NOMO-1 treated with DMSO at 0.1 percent for 48 hours (cell line): Measurements from ENCODE around the gene MAP3K8.
"Not testable (repeated sequence)": the region's sequence is repeated elsewhere in the genome, so short reads cannot be mapped to it uniquely, and the experiment has no call there.

Experiments
- DNase-seq: peaks from one replicate; lab custom pipeline; 2025; ENCODE audit not compliant: unreplicated experiment; lab: John Stamatoyannopoulos, UW

Gene MAP3K8

DNA sequence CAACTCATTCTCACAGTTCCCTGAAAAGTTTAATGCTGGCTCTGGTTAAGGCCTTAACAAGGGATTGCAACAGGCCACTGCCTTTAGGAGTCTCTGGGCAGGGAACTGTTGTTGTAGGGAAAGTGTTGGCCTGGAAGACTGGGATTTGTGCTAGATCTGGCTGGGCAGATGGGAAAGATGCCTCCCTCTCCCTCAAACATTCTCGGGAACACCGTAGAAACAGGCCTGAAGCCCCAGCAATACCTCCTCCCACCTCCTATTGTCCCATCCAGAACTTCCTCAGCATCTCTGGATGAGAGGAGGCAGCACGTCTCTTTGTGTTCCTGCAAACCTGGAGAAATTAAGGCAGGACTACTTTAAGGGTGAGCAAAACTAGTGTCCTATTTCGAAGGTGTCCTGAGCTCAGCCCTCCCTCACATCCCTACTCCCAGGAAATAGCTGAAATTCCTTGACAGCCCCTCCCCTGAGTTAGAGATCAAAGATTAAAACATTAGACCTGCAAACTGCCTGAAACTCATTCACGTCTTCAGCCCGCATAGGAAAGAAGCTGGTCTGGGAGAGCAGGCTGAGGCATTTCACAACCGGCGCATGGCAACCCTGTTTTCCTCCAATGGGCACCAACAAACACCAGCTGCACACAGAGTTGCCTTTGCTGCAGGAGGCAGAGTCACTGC is 10.9 kb upstream of the MAP3K8 start:
- DNase-seq = peak; percentile 79

DNA sequence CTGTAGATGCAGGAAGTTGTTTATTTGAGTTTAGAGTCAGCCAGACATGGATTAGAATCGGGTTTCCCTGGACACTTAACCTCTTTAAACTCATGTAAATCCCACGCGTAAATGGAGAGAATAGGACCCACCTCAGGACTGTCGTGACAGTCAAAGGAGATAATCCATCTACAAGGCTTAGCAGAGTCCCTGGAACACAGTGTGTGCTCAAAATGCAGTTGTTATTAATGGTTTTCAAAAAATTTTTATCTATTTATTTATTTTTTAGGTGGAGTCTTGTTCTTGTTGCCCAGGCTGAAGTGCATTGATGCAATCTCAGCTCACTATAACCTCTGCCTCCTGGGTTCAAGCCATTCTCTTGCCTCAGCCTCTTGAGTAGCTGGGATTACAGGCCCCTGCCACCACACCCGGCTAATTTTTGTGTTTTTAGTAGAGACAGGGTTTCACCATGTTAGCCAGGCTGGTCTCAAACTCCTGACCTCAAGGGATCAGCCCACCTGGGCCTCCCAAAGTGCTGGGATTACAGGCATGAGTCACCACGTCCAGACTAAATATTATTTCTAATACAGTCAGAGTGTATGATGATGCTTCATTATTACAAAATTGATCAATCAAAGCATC is 10.2 kb upstream of the MAP3K8 start:
- not testable (repeated sequence) for DNase-seq

DNA sequence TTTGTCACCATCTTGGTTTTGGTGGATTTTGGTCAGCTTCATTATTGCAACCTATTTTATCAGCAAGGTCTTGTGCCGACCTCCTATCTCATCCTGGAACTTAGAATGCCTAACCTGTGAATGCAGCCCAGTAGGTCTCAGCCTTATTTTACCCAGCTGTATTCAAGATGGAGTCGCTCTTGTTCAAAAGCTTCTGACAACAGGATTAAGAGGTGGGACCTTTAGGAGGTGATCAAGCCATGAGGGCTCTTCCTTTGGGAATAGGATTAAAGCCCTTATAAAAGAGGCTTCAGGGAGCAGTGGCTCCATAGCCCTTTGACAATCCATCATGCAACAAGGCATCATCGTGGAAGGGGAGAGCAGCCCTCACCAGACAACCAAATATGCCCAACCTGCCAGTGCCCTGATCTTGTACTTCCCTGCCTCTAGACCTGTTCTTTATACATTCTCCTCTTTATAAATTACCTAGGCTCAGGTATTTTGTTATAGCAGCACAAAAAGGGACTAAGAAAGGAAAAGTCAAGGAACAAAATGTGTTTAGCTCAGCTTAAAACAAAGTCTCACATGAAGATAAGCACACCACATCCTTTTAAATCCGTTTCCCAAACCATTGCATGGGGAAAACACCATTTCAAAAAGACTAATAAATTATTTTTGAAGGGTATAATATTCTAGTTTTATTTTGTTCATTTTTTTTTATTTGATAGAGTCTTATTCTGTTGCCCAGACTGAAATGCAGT is 8.5 kb upstream of the MAP3K8 start:
- no peak for DNase-seq

DNA sequence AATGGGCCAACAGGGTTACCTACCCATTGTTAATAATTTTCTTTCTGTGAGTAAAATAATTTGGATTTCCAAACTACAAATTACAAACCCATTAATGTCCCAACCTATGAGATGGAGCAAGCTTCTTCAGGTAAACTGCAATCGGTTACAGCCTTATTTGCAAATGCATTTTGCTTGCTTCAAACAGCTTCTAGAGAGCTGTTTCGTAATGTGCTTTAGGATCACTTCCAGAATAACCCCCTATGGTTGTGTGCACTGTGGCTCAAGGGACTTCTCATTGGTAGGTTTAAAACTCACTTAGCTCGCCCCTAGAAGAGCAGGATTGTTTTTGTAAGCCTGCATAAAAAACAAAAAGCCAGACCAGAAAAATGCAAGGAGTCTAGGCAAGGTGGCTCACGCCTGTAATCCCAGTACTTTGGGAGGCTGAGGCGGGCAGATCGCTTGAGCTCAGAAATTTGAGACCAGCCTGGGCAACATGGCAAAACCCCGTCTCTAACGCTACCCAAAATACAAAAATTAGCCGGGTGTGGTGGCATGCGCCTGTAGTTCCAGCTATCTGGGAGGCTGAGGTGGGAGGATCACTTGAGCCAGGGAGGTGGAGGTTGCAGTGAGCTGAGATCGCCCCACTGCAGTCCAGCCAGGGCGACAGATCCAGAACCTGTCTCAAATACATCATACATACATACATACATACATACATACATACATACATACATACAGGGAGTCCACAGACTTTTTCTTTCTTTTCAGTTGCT is 3.3 kb upstream of the MAP3K8 start:
- DNase-seq = peak; percentile 83

DNA sequence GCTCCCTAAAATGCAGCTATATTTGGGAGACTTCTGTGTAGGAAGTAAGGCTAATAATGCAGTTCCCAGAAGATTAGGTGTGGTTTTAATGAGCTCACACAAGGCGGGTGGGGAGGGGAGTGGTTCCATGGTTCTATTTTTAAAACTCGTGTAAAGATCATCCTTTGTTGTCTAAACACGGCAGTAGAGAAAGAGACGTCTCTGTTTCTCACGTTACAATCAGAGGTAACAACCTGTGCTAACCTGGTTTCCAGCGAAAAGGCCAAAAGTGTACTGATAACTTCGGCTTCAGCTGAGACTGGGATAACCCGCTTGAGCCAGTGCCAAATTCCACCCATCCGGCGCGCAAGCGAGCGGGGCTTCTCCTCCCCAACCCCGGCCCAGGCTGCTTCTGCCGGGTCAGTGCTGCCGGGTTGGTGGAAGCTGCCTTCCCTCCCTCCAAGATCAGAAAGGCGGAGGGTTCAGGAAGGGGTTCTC is 2.5 kb upstream of the MAP3K8 start:
- no peak for DNase-seq

DNA sequence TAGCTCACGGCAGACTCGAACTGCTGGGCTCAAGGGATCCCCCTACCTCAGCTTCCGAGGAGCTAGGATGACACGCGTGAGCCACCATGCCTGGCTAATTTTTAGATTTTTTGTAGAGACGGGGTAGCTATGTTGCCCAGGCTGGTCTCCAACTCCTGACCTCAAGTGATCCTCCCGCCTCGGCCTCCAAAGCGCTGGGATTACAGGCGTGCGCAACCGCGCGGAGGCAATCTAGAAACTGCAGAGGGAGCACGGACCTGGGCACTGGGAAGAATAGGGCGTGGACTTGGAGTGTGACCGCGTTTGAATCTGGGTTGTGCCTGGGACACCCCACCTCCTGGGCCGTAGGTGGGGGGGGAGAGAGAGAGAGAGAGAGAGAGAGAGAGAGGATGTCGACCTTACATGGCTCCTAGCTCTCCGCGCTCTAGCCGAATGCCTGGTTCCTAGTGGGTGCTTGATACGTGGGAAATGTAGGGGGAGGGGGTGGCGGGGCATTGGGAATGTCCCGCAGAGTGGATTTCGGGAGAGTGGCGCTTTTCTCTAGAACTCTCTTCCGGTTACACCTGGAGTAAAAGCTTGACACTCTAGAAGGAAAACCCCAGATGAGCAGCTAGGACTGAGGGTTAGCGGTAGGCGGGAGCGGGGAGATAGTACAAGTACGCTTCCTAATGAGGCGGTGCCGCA is 1.2 kb upstream of the MAP3K8 start:
- no peak for DNase-seq

DNA sequence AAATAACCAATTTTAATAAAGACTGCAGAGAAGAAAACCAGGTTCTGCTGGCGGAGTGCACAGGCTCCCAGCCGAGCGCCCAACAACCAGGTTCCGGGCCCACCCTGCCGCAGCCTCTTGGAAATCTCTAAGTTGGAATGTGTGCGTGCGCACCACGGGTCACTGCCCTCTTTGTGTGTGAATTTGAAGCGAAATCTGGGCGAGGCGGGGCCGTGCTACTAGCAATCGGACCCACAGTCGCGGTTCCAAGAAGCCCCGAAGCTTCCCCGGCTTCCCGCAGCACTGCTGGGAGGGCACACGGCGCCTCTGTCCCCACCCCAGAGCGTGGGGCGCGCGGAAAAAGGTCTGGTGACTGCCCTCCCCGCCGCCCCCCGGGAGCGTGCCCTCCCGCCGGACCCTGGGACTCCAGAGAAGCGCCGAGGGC is 666 bp upstream of the MAP3K8 start:
- peak; percentile 55 for DNase-seq

DNA sequence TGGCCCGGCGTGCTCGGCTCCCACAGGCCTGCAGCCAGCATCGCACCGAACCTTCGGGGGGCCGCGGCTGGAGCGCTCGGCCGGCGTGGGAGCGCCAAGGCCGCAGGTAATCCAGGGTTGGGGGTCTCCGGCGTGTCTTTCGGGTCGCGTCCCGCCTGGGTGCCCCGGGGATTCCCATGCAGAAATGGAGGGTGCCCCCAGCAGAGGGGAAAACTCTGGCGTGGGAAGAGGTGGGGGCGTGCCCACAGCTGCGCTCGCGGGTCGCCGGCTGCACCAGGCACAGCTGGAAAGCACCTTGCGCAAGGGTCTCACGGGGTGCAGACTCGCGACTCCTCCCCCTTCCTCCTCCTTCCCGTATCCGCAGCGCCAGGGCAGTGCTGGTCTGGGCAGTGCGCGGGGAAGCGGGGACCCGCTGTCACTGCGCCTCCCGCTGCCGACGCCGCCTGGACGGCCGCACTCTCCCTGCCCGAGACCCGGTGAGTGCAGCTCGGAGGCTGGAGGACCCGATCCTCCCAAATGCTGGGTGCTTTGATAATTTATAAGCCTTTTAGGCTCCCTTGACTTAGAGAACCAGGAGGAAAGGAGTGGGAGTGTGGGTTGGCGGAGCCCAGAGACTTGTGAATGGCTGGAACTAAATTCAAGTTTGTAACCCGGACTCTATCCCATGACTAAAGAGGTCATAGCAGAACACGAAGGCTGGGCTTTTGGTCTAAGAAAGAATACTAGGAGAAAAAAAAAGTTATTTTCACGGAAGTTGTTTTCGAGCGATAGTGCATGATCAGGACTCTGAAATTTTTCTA is 489 bp downstream of the MAP3K8 start:
- peak; percentile 87 for DNase-seq

DNA sequence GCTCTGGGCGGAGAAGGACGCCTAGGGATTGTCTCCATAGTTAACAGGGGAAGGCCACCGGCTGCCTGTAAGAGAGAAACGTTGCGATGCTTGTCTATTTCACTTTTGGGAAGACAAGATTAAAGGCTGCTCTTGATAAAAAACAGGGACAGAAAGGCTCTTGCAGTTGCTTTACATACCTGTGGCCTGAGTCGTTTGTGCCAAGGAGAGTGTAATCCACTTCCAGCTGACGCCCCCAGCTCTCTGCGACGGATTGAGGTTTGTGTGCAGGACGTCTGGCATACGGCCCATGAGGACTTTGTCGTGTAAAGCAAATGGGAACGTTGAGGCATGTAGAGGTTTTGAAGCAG is 1.1 kb downstream of the MAP3K8 start:
- no peak for DNase-seq

DNA sequence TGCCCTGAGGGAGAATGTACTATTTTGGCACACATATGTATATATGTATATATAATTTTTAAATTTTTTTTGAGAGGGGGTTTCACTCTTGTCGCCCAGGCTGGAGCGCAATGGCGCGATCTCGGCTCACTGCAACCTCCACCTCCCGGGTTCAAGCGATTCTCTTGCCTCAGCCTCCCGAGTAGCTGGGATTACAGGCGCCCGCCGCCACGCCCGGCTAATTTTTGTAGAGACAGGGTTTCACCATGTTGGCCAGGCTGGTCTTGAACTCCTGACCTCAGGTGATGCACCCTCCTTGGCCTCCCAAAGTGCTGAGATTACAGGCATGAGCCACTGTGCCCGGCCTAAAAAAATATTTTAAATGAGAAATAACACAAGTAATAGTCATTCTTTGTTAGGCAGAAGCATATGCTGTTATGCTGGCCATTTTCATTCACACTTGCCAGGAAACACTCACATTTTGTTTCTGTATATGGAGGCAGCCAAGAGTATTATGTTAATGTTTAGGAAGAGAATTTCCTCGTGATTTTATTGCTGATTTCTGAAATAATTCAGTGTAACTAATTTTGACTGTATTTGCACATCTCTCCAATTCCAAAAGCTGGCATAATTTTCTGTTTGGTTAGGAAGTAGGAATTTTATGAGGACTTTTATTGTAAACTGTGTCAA is 1.6 kb downstream of the MAP3K8 start:
- DNase-seq = not testable (repeated sequence)

DNA sequence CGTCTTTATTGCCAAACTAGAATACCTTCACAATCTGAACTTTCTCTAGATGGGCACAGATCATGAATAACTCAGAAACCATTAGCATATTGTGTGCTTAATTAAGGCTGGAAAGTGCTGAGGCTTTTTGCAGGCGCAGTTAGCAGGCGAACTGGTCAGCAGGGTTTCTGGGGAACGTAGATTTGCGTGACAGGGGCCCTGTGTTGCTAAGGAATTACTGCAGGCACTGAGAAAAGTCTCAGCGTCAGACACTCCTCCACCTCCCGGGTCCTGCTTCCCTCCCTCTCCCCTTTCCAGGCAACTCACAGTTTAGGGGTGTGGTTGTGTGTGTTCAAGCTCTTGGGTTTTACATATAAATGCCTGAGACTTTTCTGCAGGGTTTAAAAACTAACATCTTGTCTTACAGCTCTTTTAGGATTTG is 2.2 kb downstream of the MAP3K8 start:
- DNase-seq = peak; percentile 24

DNA sequence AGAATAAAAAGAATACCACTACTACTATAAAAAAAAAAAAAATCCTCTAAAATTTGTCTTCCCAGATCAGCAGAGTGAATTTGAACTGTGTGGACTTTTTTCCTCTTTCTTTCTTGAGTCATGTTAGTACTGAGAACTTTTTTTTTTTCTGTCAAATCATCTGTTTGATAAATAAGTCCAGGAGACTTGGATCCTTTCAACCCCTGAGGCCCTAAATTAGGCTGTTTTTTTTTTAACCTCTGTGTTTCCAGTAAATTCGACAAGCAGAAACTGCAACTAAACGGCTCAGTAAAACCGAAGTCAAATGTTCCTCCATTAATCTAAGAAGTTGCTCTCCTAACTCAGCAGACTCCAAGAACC is 2.7 kb downstream of the MAP3K8 start:
- DNase-seq = no peak

DNA sequence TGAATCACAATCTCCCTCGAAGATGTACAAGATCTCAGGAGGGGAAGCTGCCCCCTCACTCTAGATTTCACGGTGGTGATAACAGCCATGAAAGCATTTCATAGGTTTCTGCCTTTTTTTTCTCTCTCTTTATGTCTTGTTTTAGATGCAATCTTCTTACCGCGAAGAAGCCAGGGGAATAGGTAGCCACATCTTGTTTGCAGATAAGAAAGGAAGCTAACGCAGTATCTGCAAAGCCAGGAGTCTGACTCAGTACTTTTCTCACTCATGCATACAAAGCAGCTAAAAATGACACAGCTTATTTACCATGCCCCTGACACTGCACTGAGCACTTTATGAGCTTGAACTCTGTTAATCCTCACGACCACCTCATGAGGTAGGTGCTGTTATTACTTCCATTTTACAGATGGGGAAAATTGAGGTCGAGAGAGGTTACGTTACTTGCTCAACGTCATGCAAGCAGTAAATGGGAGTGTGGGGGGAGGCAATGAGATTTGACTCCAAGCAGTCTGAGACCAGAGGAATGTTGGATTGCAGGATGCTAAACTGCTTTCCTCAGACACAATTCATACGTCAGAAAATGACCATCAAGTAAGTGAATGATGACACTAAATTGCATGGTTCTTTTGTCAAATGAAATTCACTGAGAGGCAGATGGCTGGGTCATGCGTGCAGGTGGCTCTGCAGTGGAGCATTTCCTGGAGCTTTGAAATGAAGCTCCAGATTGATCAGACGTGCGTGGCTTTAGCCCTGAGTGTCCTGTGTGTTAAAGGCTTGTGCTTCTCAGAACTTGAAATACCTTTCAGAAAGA is 3.3 kb downstream of the MAP3K8 start:
- DNase-seq = peak; percentile 44

DNA sequence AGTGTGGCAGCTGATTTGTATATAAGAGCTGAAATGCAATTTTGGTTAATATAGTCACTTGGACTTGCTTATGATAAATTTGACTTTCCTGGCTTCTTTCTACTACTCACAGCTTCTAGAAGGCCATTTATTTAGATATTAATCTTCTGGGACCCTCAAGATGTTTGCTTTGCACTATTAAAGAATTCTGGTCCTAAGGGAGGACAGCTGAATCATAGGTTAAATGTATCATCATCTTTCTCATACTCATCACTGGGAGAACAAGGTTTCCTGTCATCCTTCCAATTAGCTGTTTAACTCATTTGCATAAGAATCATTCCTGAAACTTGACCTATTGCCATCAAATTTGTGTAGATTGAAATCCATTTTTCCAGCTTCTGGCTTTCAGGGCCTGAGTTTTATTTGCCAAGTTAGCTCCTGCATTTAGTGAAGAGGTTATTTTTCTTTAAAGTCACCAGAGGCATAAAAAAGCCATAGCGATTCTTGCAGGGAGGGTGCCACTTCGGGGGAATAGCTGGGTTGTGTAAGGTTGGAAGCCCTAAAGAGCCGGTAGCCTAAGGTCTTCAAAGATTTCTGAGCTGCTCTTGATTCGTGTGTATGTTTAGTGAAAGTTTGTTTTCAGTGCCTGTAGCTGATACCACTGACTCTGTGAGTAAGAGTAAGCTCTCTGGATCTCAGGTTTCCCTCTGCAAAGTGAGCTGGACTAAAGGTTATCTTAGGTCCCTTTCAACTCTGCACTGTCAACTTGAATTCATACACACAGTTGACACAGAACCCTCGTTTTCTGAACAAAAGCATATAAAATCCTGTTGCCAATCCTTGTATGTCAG is 4.3 kb downstream of the MAP3K8 start:
- no peak for DNase-seq

DNA sequence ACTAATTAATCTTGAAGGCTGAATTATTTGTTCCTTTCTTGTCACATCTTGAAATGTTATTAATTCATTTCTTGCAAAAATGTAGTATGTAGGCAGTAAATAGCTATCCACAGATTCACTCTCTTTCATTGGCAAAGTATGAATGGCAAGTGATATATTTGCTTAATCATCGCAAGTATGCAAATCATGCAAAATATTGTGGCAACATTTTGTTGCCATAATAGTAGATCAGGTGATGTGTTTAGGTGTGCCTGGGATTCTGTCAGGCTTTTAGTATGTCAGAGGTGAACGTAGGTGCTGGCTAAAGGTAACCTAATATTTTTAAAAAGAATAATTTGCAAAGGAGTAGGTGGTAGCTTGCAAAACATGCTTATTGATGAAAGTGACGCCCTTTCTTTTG is 5.9 kb downstream of the MAP3K8 start:
- DNase-seq = no peak

DNA sequence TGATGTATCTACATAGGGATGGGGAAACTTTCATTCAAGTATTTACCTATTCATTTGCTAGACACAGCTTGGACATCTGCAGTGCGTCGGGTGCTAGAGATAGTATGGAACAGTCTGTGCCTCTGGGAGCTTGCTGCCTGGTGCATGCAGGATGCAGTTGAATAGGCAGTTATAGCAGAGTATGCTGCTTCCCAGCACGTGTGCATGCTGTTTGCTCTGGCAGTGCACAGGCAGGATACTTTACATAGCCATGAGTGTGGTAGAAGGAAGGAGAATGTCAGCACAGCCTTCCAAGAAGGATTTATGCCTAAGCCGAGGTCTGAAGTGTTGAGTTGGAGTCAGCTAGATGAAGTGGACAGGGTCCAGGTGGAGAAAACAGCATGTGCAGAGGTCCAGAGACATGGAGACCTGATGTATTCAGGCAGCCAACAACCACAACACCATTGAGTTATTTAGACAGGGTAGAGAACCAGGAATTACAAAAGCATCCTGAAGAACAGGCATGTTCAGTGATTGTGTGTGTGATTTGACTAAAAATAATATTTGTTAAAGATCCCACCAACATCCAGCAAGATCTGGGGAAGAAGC is 8.1 kb downstream of the MAP3K8 start:
- DNase-seq = no peak

DNA sequence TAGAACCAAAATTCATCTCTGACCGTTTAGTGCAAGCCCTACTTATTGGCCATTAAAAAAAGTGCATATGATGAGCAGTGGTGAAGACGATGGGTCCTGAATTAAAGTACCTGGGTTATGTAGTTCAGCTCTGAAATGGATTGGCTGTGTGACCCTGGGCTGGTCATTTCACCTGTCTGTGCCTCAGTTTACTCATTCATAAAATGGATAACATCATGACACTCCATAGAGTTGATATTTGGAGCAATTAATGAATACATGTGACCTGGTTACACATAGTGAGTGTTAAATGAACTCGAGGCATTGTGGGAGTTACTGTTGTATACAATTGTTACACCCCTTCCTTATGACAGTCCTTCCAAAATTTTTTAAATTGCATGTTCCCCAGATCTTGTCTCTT is 9.1 kb downstream of the MAP3K8 start:
- no peak for DNase-seq

DNA sequence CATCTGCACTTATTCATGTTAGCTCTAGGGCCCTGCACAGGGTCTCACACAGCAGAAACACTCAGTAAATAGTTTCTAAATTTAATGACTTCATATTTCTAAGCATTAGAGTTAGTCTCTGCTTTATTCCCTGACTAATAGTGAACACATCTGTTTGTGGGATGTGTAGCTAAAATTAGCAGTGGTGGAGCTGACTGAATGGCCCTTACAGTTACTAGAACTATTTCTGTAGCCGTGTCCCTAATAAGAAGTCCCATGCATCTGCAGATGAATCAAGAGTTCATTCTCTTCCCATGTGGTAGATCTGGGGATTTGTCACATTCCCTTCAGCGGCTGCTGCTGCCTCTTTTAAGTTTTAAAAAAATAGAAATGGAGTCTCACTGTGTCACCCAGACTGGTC is 11.7 kb downstream of the MAP3K8 start:
- no peak for DNase-seq
